ENCODE data around the gene RAB11FIP5. TPM values are rescaled to one million over a fixed set of nuclear protein-coding genes. Genes with fewer than 3 reads are reported as not detected.

The RAB11FIP5 gene
- total RNA-seq, 6 experiments from 2014 or later = 4.5 to 12.7 (median 9.0) TPM

DNA sequence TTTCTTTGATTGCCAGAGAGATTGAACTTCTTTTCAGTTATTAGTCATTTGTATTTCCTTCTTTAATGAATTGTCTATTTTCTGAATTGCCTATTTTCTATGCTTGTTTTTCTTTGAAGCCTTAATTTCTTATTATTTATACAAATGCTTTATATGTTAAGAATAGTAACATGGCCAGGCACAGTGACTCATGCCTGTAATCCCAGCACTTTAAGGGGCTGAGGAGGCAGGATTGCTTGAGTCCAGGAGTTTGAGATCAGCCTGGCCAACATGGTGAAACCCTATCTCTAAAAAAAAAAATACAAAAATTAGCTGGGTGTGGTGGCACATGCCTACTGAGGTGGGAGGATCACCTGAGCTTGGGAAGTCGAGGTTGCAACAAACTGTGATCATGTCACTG, 4.7 kb upstream of the RAB11FIP5 start:
- ATAC-seq (no peak), DNase-seq (no peak)
- Histone ChIP-seq H3K4me1 (no peaks in the 10 kb centered on the region), H3K27ac (no peak overlapping the region), H3K4me3 (no peak overlapping the region), H3K27me3 (no peaks in the 10 kb centered on the region), H3K36me3 (no peaks in the 10 kb centered on the region), H3K9me3 (no peaks in the 10 kb centered on the region)
- WGBS (ENCODE audit: insufficient coverage, low coverage, low lambda C conversion rate, missing lambda C conversion rate) = 75% methylated on average over 1 of the region's 1 CpG
- TF ChIP-seq, protein P1, sequence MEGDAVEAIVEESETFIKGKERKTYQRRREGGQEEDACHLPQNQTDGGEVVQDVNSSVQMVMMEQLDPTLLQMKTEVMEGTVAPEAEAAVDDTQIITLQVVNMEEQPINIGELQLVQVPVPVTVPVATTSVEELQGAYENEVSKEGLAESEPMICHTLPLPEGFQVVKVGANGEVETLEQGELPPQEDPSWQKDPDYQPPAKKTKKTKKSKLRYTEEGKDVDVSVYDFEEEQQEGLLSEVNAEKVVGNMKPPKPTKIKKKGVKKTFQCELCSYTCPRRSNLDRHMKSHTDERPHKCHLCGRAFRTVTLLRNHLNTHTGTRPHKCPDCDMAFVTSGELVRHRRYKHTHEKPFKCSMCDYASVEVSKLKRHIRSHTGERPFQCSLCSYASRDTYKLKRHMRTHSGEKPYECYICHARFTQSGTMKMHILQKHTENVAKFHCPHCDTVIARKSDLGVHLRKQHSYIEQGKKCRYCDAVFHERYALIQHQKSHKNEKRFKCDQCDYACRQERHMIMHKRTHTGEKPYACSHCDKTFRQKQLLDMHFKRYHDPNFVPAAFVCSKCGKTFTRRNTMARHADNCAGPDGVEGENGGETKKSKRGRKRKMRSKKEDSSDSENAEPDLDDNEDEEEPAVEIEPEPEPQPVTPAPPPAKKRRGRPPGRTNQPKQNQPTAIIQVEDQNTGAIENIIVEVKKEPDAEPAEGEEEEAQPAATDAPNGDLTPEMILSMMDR (IDR thresholded peaks at IDR 0.05) = no peak
- no peak for TF ChIP-seq POLR2A (IDR thresholded peaks at IDR 0.05)
- intact Hi-C loops (cut with DNase I) = no loop called here

DNA sequence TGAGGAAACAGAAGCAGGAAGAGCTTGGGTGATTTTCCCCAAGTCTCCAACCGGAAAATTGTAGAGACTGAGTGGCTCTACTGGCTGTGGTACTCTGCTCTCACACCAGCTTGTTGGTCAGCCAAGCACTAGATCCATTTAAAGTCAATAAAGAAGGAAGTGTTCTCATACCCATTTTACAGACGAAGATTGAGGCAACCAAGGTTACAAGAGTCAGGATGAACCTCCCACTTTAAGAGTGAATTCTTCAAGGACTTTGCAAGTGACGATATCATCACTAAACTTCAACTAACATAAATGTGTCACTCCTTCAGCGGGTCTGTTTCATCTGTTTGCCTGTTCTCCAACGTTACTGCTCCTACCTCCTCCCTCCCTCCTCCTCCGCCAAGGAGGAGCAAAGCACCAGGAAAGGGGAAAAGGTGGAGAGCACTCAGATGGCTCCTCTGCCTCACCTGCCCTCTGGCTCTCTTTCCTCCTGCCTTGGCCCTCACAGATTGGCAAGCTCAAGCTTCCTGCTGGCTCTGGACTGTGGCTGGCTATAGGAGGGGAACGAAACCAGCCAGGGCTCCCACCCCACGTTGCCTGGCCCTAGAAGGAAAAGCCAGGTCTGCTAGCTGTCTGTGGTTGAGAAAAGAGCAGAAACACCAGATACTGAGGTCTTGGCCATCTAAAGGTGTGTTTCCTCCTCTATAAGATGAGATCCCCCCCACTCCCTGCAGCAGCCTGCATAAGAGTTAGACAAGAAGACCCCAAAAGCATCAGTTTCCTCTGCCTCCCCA, 3.6 kb upstream of the RAB11FIP5 start:
- intact Hi-C loops (cut with DNase I) = no loop called here
- Histone ChIP-seq H3K4me1 (peaks cover 0 to 8% (median 0%) of the 10 kb centered on the region in 4 donors), H3K27ac (no peak overlapping the region), H3K27me3 (no peaks in the 10 kb centered on the region), H3K4me3 (no peak overlapping the region), H3K9me3 (no peaks in the 10 kb centered on the region), H3K36me3 (no peaks in the 10 kb centered on the region)
- TF ChIP-seq POLR2A (IDR thresholded peaks at IDR 0.05) = no peak
- TF ChIP-seq, protein P1 (IDR thresholded peaks at IDR 0.05) = no peak
- ATAC-seq (no peak), DNase-seq (no peak)
- WGBS (ENCODE audit: insufficient coverage, low coverage, low lambda C conversion rate, missing lambda C conversion rate) = 74% methylated on average over 6 of the region's 8 CpGs

DNA sequence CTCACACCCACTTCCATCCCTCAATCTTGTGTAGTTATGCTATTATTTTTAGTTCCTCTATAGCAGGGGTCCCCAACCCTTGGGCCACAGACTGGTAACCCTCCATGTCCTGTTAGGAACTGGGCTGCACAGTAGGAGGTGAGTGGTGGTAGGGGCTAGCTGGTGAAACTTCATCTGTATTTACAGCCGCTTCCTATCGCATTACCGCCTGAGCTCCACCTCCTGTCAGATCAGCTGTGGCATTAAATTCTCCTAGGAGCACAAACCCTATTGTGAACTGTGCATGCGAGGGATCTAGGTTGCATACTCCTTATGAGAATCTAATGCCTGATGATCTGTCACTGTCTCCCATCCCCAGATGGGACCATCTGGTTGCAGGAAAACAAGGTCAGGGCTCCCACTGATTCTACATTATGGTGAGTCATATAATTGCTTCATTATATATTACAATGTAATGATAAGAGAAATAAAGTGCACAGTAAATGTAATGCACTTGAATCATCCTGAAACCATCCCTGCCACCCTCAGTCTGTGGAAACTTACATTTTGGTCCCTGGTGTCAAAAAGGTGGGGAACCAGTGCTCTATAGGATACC, 1.6 kb upstream of the RAB11FIP5 start:
- Histone ChIP-seq H3K27me3 (no peaks in the 10 kb centered on the region), H3K36me3 (no peaks in the 10 kb centered on the region), H3K9me3 (no peaks in the 10 kb centered on the region), H3K4me3 (no peak overlapping the region), H3K27ac (no peak overlapping the region), H3K4me1 (peaks cover 0 to 12% (median 0%) of the 10 kb centered on the region in 4 donors)
- TF ChIP-seq, protein P1 (IDR thresholded peaks at IDR 0.05) = no peak
- no peak for TF ChIP-seq POLR2A (IDR thresholded peaks at IDR 0.05)
- intact Hi-C loops (cut with DNase I) = no loop called here
- ATAC-seq (no peak), DNase-seq (peak in 1 of 3 donors; percentile 17)
- WGBS (ENCODE audit: insufficient coverage, low coverage, low lambda C conversion rate, missing lambda C conversion rate) = 93% methylated on average over 3 of the region's 4 CpGs

DNA sequence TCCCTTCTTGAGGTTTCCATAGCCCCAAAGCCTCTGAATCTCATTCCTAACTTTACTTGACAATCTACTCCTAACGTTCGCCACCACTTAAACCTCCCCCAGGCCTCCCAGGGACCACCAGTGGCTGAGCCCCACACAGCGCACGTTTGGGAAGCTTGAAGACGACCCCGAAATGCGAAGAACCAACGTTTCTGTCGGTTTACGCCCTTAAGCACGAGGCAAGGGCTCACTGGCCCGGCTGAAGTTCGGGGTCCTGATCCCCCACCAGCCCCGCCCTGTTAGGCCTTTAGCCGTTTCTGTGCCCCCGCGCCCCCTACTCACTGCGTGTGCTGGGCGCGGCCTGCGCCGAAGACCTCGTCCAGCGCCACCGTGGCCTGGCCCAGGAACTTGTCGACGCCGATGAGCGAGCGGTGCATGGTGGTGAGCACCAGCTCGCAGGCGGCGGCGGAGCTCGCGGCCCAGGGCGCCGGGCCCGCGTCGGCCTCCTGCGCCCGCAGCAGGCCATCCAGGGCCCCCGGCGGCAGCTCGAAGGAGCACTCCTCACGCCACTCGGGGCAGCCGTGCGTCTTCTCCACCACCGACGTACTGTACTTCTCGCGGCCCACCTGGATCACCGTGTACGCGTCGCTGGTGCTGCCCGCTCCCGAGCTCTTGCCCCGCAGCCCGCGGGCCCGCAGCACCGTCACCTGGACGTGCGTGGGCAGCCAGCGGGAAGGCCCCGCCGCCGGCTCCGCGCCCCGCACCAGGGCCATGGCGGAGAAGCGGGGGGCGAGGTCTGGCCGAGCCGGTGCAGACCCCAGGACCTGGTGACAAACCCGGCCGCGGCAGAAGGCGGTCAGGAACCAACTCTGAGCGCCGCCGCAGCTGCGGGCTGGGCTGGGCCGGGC, 479 bp downstream of the RAB11FIP5 start:
- 26% methylated on average over 13 of the region's 88 CpGs for WGBS (ENCODE audit: insufficient coverage, low coverage, low lambda C conversion rate, missing lambda C conversion rate)
- DNase-seq = peak in 1 of 3 donors; percentile 49
- Histone ChIP-seq H3K27me3 (no peaks in the 10 kb centered on the region), H3K4me1 (peaks cover 0 to 12% (median 0%) of the 10 kb centered on the region in 4 donors), H3K9me3 (no peaks in the 10 kb centered on the region), H3K4me3 (peak overlapping the region; percentile 81 to 91 (median 88)), H3K27ac (peak overlapping the region; percentile 29 to 81 (median 69)), H3K36me3 (no peaks in the 10 kb centered on the region)
- TF ChIP-seq POLR2A (IDR thresholded peaks at IDR 0.05) = peak; percentile 49
- TF ChIP-seq, protein P1 (IDR thresholded peaks at IDR 0.05) = no peak
- ATAC-seq = peak; percentile 5 to 37 (median 12)
- intact Hi-C loops (cut with DNase I) = no loop called here
